T1000 (cell line): ENCODE results near the gene FMO1.
A peak's percentile ranks its signal among the peaks of the same experiment; 100 is the strongest.
"Not testable (repeated sequence)": the region's sequence is repeated elsewhere in the genome, so short reads cannot be mapped to it uniquely, and the experiment has no call there.

ENCODE experiments used
- DNase-seq: peaks from one replicate; lab custom pipeline; 2025; ENCODE audit warnings: mixed read lengths; lab: John Stamatoyannopoulos, UW

Gene FMO1

DNA sequence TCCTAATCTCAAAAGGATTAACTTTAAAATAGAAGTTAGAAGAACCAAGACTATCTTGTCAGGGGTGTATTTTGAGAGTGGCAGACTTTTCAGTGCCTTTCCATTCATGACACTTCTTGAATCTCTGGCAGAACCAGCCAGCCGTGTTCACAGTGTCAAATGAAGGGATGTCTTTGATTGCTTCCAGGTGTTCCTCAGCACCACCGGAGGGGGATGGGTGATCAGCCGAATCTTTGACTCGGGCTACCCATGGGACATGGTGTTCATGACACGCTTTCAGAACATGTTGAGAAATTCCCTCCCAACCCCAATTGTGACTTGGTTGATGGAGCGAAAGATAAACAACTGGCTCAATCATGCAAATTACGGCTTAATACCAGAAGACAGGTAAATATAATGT, 32.3 kb downstream of the FMO1 start:
- DNase-seq: no peak

DNA sequence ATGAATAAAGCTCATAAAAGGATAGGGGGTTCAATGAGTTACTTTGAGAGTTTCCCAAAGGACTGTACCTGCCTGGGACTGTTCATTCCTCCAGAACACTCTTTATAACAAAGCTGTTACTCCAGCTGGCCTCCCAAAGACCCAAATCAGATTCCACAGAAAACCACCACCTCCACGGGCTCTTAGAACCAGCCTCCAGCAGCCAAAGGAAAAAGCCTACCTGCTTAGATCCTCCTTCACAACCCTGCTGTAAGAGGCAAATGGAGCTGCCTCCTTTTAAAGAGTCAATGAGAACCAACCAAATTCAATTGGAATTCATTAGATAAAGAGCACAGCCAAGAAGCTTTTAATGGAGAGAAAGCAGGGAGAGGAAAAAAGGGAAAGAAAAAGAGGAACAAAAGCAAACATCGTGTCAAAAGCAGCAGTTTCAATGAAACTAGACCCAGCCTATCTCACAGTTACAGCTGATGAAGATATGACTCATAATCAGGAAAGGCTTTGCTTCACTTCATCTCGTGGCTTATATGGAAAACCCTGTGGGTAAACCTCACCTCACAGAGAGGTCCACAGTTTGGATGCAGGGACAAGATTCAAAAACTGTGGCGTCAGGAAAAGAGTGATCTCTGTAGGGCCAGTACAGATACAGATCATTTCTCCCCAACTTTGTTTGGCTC, 37.9 kb downstream of the FMO1 start:
- DNase-seq: no peak

DNA sequence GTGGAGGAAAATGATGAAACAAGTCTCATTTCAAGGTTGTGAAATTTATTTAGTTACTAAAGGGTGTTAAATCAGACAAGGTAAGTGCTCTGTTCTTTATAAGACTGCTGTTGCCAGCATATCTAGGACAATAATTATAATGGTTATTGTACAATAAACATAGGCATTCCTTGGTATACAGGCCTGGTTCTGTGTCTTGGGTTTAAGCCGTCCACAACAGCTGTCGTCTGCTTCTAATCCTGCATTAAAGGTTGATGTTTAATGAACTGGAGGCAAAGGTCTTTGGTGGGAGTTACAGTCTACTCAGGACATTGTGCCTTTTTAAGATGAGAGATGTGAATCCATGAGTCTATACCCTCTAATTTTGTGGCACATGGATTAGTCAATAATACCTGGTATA, 42.3 kb downstream of the FMO1 start:
- DNase-seq: no peak

DNA sequence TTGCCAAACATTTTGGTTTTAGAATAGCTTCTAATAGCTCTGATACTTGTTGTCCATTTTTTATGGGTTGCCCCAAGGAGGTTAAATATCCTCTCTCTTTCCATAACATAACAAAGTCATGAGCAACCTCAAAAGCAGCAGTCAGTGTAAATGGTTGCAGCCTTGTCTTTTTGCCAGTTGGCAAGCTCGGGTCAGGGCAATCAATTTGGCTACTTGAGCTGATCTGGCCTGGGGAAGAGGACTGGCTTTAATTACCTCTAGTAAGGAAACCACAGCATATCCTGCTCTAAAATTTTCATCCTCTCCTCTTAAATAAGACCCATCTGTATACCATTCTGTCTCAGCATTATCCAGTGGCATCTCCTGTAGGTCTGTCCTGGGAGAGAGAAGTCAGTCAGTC, 44.5 kb downstream of the FMO1 start:
- DNase-seq: no peak

DNA sequence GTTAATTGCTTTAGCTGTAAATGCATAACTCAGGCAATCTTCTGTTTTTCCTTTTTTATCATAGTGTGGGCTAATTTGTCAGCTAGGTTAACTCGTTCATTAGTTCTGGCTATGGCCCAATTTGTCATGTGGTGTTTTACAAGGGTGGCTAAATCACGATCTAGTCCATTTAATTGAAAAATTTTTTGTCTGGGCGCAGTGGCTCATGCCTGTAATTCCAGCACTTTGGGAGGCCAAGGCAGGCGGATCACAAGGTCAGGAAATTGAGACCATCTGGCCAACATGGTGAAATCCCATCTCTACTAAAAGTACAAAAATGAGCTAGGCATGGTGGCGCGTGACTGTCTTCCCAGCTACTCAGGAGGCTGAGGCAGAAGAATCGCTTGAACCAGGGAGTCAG, 47.1 kb downstream of the FMO1 start:
- DNase-seq: not testable (repeated sequence)

DNA sequence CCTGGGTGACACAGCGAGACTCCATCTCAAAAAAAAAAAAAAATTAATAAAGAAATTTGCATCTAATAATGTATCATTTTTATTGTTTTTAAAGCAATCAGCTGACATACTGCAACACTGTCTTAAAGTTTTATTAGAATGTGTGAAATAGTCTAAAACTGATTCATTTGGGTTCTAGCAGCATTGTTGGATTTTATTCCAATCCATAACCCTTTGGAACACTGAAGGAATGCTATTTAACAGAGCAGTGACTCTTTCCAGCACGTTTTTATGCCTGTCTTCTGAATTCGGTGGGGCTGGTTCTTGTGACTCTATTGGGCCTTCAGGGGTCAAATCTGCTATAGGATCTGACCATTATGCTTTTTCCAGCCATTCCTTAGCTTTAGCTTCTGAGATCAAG, 47.5 kb downstream of the FMO1 start:
- DNase-seq: no peak

DNA sequence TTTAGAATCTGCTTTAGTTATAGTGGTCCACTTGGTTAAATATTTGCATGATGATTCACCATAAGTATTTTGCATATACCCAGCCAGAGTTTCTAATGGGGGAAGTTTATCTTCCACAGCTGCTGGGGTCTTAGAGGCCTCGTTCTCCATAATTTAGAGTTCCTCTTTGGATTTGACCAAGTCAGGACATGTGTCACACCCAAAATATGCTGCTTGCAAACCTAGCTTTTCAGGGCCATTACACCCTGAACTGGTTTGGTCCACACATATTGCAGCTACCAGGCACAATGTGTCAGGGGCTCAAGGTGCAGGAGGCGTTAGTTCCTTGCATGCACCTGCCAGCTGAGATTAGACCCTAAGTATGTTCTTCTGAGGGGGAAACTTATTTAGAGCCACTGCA, 48.6 kb downstream of the FMO1 start:
- DNase-seq: no peak

DNA sequence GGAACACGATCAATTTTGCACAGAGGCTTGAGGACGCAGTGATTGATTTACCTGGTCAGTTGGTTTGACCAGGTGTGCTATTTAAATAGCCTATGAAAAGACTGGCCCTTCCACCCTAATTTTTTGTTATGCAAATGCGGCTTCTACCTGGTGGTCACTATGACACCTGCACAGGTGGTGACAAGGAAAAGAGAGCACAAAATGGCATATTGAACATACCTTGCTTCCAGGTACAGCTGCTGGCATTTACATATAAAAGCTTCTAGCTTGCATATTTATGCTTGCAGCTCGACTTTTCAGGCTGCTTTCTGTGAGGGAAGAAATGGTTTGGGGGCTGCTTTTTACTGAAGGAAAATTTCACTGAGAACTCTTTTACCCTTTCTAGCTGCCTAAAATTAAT, 50.4 kb downstream of the FMO1 start:
- DNase-seq: no peak

DNA sequence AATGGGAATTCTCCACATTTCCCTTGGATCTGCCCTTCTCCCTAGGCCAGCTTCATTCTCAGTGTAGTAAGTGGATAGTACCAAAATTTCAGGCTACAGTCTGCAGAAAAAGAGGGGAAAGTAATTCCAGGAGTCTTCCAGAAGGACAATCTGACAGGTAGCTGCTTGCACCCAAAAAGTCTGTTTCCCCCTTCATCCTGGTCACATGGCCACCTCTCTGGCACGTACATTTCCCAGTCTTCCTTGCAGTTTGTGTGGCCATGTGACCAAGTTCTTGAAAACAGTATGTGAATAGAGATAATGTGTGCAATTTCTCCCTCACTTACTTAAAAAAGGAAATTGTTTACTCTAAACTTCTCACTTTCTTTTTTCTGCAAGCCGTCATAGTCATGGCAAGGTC, 51.0 kb downstream of the FMO1 start:
- DNase-seq: no peak

DNA sequence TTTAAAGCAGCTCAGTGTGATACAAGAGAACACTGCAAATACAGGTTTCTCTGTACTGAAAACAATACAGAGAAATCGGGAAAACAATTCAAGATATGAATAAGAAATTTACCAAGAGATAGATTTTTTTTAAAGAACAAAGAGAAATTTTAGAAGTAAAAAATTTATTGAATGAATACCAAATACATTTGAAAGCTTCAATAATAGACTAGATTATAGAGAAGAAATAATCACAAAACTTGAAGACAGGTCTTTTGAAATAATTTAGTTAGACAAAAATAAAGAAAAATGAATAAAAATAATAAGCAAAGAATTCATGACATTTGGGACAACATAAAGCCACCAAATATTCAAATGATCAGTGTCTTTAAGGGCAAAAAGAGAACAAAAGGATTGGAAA, 52.1 kb downstream of the FMO1 start:
- DNase-seq: no peak

DNA sequence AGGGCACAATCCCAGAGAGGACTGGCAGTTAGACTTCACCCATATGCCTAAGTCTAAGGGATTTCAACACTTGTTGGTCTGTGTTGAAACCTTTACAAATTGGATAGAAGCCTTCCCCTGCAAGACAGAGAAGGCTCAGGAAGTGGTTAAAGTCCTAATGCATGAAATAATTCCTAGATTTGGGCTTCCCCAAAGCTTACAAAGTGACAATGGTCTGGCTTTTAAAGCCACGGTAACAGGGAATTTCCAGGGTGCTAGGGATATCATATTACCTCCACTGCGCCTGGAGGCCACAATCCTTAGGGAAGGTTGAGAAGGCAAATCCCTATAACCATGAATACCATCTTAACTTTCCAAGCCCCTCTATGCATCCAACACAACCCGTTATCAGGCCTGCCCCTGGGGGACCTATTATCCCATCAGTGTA, 62.4 kb downstream of the FMO1 start:
- no peak for DNase-seq

DNA sequence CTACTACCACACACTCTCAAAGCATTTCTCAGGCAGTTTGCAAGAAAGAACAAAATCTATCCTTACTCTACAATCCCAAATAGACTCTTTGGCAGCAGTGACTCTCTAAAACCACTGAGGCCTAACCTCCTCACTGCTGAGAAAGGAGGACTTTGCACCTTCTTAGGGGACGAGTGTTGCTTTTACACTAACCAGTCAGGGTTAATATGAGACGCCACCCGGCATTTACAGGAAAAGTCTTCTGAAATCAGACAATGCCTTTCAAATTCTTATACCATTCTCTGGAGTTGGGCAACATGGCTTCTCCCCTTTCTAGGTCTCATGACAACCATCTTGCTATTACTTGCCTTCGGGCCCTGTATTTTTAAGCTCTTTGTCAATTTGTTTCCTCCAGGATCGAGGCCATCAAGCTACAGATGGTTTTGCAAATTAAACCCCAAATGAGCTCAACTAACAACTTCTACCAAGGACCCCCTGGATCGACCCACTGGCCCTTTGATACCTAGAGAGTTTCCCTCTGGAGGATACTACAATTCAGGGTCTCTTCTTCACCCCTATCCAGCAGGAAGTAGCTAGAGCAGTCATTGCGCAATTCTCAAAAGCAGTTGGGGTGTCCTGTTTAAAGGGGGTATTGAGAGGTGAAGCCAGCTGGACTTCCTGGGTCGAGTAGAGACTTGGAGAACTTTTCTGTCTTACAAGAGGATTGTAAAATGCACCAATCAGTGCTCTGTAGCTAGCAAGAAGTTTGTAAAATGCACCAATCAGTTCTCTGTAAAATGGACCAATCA, 63.7 kb downstream of the FMO1 start:
- no peak for DNase-seq

DNA sequence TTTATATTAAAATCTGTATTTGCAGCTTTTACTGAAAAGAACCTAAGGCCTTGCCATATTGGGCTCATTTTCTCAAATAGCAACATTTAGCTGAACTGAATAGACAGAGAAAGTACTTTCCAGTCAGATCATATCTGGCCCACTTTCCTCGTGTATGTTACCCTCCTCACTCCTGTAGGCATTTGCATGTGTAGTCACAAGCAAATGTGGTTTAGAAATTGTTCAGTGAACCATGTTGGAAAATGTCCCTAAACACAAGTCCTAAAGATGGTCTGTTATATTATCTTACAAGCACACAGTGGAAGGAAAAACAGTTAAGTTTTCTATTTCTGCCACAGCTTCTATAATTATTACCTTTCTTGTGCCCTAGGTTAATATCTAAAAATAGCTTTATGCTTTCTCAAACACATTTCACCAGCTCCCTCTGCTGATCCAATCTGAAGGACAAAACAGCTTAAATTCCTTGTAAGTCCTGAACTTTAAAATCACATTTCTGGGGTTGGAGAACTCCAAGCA, 65.1 kb downstream of the FMO1 start:
- DNase-seq: no peak

DNA sequence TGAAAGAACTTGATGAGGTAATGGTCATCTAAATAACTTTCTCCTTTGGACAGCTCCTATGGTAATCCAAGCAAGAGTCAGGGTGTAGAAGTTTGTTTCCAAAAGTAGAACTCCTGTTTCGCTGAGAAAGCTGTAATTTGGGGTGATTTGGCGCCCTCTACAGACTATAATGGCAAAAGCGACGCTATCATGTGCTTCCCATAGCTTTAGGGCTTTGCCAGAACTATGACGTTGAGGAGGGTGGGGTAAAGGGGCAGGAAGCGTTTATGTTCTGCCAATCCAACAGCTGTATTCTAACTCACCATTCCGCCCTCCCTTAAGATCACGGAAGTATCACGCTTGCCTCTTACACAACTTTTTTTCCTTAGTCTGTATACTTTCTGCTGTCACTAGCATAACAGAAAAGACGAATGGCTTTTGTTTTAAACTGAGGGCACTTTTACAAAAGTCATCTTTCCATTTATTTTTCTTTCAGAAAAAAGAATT, 65.6 kb downstream of the FMO1 start, which contains the start of gene FMO4:
TSS of gene FMO4 (plus strand) at position 349 of the 486 bp plus-strand sequence. CDS start 5,643 bp downstream, outside the sequence.
- DNase-seq: peak; percentile 75

DNA sequence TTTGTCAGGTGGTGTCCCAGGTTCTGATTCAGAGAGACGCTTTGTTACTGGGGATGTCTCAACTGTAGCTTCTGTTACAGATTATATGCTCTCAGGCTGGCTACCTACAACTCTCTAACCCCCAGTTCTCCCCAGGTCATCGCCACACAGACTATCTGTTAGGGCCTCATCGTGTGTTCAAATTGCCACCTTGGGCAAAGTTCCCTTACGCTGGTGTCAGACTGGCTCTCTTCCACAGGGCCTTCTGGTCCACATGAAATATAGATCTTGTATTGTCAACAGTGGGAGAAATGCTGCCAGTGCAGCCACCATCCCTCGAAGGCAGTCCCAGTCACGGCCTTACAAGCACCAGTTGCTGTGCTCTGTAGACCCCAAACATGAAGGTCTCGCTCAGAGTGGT, 81.0 kb downstream of the FMO1 start:
- DNase-seq: no peak

DNA sequence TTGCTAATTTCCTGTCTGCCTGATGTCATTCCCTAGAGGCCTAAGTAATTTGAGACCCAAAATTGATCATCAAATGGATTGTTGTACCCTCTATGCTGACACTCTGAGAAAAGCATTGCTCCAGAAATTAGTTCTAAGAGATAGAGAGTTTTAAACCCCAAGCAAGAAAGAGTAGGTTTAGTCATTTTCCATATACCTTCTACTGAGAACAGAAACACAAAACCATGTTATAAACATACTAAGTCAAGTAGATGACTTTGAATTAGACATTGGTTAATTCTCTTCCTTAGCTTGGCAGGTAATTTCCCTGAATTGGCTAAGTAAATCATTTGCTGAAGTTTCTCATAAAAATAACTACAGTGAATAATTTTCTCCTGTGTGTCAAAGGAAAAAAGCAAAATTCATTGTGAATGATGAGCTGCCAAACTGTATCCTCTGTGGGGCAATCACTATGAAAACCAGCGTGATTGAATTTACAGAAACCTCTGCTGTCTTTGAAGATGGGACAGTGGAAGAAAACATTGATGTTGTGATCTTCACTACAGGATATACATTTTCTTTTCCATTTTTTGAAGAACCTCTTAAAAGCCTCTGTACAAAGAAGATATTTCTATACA, 85.8 kb downstream of the FMO1 start:
- DNase-seq: no peak
